ENCODE results near the gene AIM2. TPM values are rescaled to one million over a fixed set of nuclear protein-coding genes. Genes with fewer than 3 reads are reported as not detected.

AIM2 gene
- total RNA-seq, 1 donor, result under 0.01 TPM

GRCh38 chr1:159023723-159024122 is 52.8 kb downstream of the AIM2 start:
- DNase-seq (ENCODE audit: low read depth in 2 of 3, low spot score in 2 of 3), result no peak

DNA sequence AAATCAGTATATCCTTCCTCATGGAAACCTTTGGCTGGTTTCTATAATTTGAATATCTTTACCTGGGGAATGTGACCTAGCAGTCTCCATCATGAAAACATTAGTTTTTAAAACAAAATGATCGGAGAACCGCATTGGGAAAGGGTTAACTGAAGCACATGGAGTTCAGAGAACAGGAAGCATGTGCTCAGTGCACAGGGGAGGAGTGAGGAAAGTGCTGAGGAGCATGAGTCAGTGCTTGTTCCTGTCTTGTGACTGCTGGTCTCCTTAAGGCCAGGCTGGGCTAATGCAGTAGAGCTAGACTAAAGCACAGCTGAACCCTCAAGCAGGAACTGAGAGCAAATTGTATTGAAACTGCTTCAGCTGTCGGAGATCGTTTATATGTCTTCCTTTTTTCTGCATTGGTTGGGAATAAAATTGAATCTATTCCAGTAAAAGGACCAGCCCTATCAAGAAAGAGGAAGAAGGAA is 61.1 kb downstream of the AIM2 start:
- peak in 2 of 3 donors; percentile 84 to 87 for DNase-seq (ENCODE audit: low read depth in 2 of 3, low spot score in 2 of 3)

DNA sequence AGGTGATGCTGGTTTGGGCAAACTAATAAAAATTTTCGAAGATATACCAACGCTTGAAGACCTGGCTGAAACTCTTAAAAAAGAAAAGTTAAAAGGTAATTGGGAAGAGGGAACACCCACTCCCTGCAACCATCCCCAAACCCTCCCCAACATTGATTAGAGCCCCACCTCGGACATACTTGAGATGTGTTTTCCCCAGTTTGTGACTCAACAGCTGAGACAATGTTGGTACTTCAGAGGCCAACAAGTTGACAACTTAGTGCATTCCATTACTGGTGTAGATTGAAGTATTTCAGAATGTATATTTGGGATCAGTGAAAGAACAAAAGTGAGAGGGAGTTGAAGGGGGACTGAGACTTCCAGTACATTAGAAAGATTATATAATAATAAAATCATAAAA is 61.7 kb downstream of the AIM2 start:
- DNase-seq (ENCODE audit: low read depth in 2 of 3, low spot score in 2 of 3), result no peak

GRCh38 chr1:159014003-159014571 is 62.5 kb downstream of the AIM2 start:
- DNase-seq (ENCODE audit: low read depth in 2 of 3, low spot score in 2 of 3), result no peak

DNA sequence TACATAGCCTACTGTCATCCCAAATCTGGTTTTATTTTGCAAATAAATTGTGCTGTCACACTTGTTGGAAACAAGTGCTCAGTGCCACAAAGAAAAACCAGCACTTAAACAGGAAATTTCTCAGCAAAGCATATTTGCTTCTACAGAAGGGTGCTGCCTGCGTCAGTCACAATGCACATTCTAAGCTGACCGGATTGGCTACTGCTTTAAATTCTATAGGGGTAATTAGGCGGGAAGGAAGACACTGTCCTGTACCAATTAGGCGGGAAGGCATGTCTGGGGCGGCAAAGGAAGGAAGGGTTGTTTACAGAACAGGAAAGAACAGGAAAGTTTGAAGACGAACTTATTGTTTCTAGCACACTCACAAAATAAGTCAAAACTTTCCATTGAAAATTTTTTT is 64.1 kb downstream of the AIM2 start:
- DNase-seq (ENCODE audit: low read depth in 2 of 3, low spot score in 2 of 3), result no peak

Other genes starting within 250 kb of the AIM2 start
- 1.1 TPM for gene MNDA, start 245.4 kb downstream of the AIM2 start, total RNA-seq
- gene PYHIN1, start 145.2 kb downstream of the AIM2 start, total RNA-seq, result under 0.01 TPM
- gene IFI16, start 66.9 kb downstream of the AIM2 start, total RNA-seq, result 24.5 TPM
- gene CADM3, start 94.8 kb upstream of the AIM2 start, total RNA-seq, result not detected
- gene ACKR1, start 128.1 kb upstream of the AIM2 start, total RNA-seq, result 0.27 TPM
- 88.6 TPM for gene FCER1A, start 225.6 kb upstream of the AIM2 start, total RNA-seq